Measurements from ENCODE around the gene EEFSEC.

Gene EEFSEC

GRCh38 chr3:128433837-128434165 lies 280.5 kb downstream of the EEFSEC start:
- DNase-seq: no peak

GRCh38 chr3:128434524-128434923 lies 281.2 kb downstream of the EEFSEC start:
- DNase-seq: no peak

GRCh38 chr3:128435058-128435457 lies 281.8 kb downstream of the EEFSEC start:
- no peak for DNase-seq

GRCh38 chr3:128435561-128435960 lies 282.3 kb downstream of the EEFSEC start:
- DNase-seq: no peak

GRCh38 chr3:128436214-128436613 lies 282.9 kb downstream of the EEFSEC start:
- no peak for DNase-seq

GRCh38 chr3:128438488-128439072 lies 285.3 kb downstream of the EEFSEC start:
- no peak for DNase-seq

- no peak for DNase-seq
These were observed 285.9 kb downstream of the EEFSEC start for GRCh38 chr3:128439226-128439625.

- no peak for DNase-seq
These were observed 288.8 kb downstream of the EEFSEC start for GRCh38 chr3:128442070-128442469.

GRCh38 chr3:128442949-128443348 lies 289.7 kb downstream of the EEFSEC start:
- no peak for DNase-seq

- DNase-seq: no peak
These were observed 290.5 kb downstream of the EEFSEC start for GRCh38 chr3:128443771-128444170.

GRCh38 chr3:128445357-128445756 lies 292.1 kb downstream of the EEFSEC start:
- DNase-seq: no peak

GRCh38 chr3:128446821-128447220 lies 293.5 kb downstream of the EEFSEC start:
- no peak for DNase-seq

- no peak for DNase-seq
These were observed 294.3 kb downstream of the EEFSEC start for GRCh38 chr3:128447561-128448013.

GRCh38 chr3:128448491-128448890 lies 295.2 kb downstream of the EEFSEC start:
- DNase-seq: no peak

- DNase-seq: no peak
These were observed 295.9 kb downstream of the EEFSEC start for GRCh38 chr3:128449111-128449638.

- DNase-seq: no peak
These were observed 298.8 kb downstream of the EEFSEC start for GRCh38 chr3:128452120-128452519.

GRCh38 chr3:128452678-128453275 lies 299.5 kb downstream of the EEFSEC start:
- DNase-seq: no peak

GRCh38 chr3:128453501-128454309 lies 300.4 kb downstream of the EEFSEC start:
- no peak for DNase-seq

GRCh38 chr3:128454310-128454618 lies 301.0 kb downstream of the EEFSEC start:
- no peak for DNase-seq

- DNase-seq: no peak
These were observed 301.8 kb downstream of the EEFSEC start for GRCh38 chr3:128455116-128455515.

- no peak for DNase-seq
These were observed 302.8 kb downstream of the EEFSEC start for GRCh38 chr3:128455786-128456748.

- no peak for DNase-seq
These were observed 303.8 kb downstream of the EEFSEC start for GRCh38 chr3:128456776-128457715.

Data from activated CD8-positive, alpha-beta memory T cell treated with anti-CD3 and anti-CD28 coated beads for 24 hours (primary cell).